ENCODE results near the gene SMIM10L2A.
"Not testable (repeated sequence)": the region's sequence is repeated elsewhere in the genome, so short reads cannot be mapped to it uniquely, and the experiment has no call there.

Gene SMIM10L2A

GRCh38 chrX:135454816-135455215 lies 33.1 kb downstream of the SMIM10L2A start (continued):
- TF ChIP-seq ZNF692 (tag by site-specific recombination; IDR thresholded peaks at IDR 0.05) (no peak), ZNF670 (tag by site-specific recombination; IDR thresholded peaks at IDR 0.05; ENCODE audit: low read depth) (no peak), ZBTB49 (tag by site-specific recombination; IDR thresholded peaks at IDR 0.05; ENCODE audit: low read depth) (no peak), ZNF623 (tag by site-specific recombination; IDR thresholded peaks at IDR 0.05) (no peak)

GRCh38 chrX:135461756-135462155 lies 40.0 kb downstream of the SMIM10L2A start:
- H3K36me3 ChIP-seq (ENCODE audit: control insufficient read depth in 2 of 2, insufficient read depth in 1 of 2, low read length in 2 of 2); H3K27ac ChIP-seq (ENCODE audit: extremely low read depth, low read depth, low read length); H3K9me3 ChIP-seq (ENCODE audit: control insufficient read depth, insufficient read depth, low read depth, low read length); H3K4me1 ChIP-seq (ENCODE audit: control insufficient read depth, insufficient read depth, low read length); POLR2A ChIA-PET; H3K4me3 ChIP-seq (ENCODE audit: low read depth, low read length): not testable (repeated sequence)
- CTCF ChIA-PET = interaction anchor here (0.6 kb wide), 1 partner anchor 11 kb away, joined by 4 read pairs; no protein-coding TSS in a partner anchor

GRCh38 chrX:135463937-135464336 lies 42.2 kb downstream of the SMIM10L2A start:
- peak; percentile 23; the same call in 1 of the 2 replicates for TF ChIP-seq ZNF140 (tag by site-specific recombination; IDR thresholded peaks at IDR 0.05)
- TF ChIP-seq ELK4 (IDR thresholded peaks at IDR 0.05; ENCODE audit: borderline replicate concordance, low read depth, low read length) = no peak
- no peak for TF ChIP-seq ZNF398 (tag by site-specific recombination; IDR thresholded peaks at IDR 0.05)
- no peaks in the 10 kb centered on the region for H3K36me3 ChIP-seq (ENCODE audit: control insufficient read depth in 2 of 2, insufficient read depth in 1 of 2, low read length in 2 of 2)
- no peak overlapping the region for H3K27ac ChIP-seq (ENCODE audit: extremely low read depth, low read depth, low read length)
- H3K4me1 ChIP-seq (ENCODE audit: control insufficient read depth, insufficient read depth, low read length) = no peaks in the 10 kb centered on the region
- POLR2A ChIA-PET = no interaction called here
- CTCF ChIA-PET = interaction anchor here (0.6 to 2.3 kb wide), 8 partner anchors 10 to 932 kb away, joined by 3 to 9 read pairs (median 3); no protein-coding TSS in a partner anchor
- no peaks in the 10 kb centered on the region for H3K9me3 ChIP-seq (ENCODE audit: control insufficient read depth, insufficient read depth, low read depth, low read length)
- H3K4me3 ChIP-seq (ENCODE audit: low read depth, low read length) = no peak overlapping the region

GRCh38 chrX:135476378-135476777 lies 54.6 kb downstream of the SMIM10L2A start:
- CTCF ChIA-PET = interaction anchor here (2.6 kb wide), 1 partner anchor 12 kb away, joined by 9 read pairs; no protein-coding TSS in a partner anchor
- POLR2A ChIA-PET = no interaction called here
- H3K4me3 ChIP-seq (ENCODE audit: low read depth, low read length) = no peak overlapping the region

More at GRCh38 chrX:135476378-135476777, 54.6 kb downstream of the SMIM10L2A start:
- Histone ChIP-seq H3K9me3 (ENCODE audit: control insufficient read depth, insufficient read depth, low read depth, low read length) (no peaks in the 10 kb centered on the region), H3K27ac (ENCODE audit: extremely low read depth, low read depth, low read length) (no peak overlapping the region), H3K36me3 (ENCODE audit: control insufficient read depth in 2 of 2, insufficient read depth in 1 of 2, low read length in 2 of 2) (no peaks in the 10 kb centered on the region), H3K4me1 (ENCODE audit: control insufficient read depth, insufficient read depth, low read length) (no peaks in the 10 kb centered on the region)
- TF ChIP-seq ZNF629 (tag by site-specific recombination; IDR thresholded peaks at IDR 0.05) (no peak), ZNF26 (tag by site-specific recombination; IDR thresholded peaks at IDR 0.05) (no peak), OVOL3 (tag by site-specific recombination; IDR thresholded peaks at IDR 0.05) (no peak), ZNF114 (tag by site-specific recombination; IDR thresholded peaks at IDR 0.05) (no peak), ZFHX2 (tag by site-specific recombination; conservative IDR thresholded peaks at IDR 0.05) (no peak), PRDM4 (tag by site-specific recombination; IDR thresholded peaks at IDR 0.05) (no peak)

All from HEK293 (cell line).